GM12892 (cell line): ENCODE results near the gene DGKB.

ENCODE experiments used
- DNase-seq: peaks from one replicate; pipeline ENCODE4 v3.0.0; 2011; ENCODE audit not compliant: insufficient read length
- FAIRE-seq: peaks from 2 replicates; lab custom pipeline; 2011; peaks lifted over from hg19 to GRCh38; lab: Jason Lieb, UNC
- POLR2A ChIP-seq: IDR thresholded peaks from 2 replicates; pipeline ENCODE4 v1.6.1; 2011; ENCODE audit warnings: low read depth, low read length, control low read depth
- POLR2AphosphoS5 ChIP-seq: IDR thresholded peaks from 2 replicates; pipeline ENCODE4 v1.6.1; 2011; ENCODE audit warnings: low read depth, low read length, control low read depth
- TAF1 ChIP-seq: IDR thresholded peaks from 2 replicates; pipeline ENCODE4 v1.6.1; 2011; ENCODE audit warnings: low read depth, mild to moderate bottlenecking, control low read depth, low read length, borderline replicate concordance

Gene DGKB

DNA sequence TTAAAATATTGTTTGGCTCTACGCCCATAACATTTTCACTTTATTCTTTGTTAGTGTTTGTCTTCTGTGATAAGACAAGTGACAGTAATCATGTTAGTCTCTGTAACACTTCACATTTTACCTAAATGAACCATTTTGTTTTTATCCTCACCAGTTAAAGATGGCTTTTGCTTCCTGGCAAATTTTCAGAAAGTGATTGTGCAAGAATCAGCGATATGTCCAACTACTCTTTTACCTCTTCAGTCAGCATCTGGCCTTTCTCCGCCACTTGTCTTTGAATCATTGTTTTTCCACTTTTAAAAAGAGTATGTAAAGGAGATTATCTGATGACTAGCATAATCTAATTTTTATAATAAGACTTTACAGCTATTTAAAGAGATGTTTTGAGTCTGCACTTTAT, 3.5 kb downstream of the DGKB start:
- no peak for TF ChIP-seq TAF1
- TF ChIP-seq POLR2AphosphoS5, result no peak
- TF ChIP-seq POLR2A, result no peak
- FAIRE-seq (no peak), DNase-seq (no peak)

DNA sequence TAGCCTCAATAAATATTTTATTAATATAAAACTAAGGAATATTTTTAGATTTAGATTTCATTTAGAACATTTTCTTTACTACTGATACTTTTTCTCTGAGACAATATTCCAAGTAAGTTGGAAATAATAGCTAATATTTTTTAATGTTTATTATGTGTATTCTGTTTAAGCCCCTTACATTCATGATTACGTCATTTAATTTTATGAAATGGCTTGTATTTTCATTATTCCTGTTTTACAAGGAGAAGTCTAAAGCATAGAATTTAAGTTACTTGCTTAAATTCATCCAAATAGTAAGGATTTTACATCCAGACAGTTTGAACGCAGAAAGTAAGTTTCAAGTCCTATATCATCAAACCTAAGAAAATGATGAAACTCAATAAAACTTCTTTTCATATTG, 6.1 kb downstream of the DGKB start:
- no peak for FAIRE-seq
- DNase-seq, result no peak
- TF ChIP-seq TAF1 (no peak), POLR2AphosphoS5 (no peak), POLR2A (no peak)

- no peak for TF ChIP-seq TAF1
- TF ChIP-seq POLR2AphosphoS5, result no peak
- no peak for TF ChIP-seq POLR2A
- DNase-seq (no peak), FAIRE-seq (no peak)
These were observed 7.7 kb downstream of the DGKB start for GRCh38 chr7:14894826-14895225.

DNA sequence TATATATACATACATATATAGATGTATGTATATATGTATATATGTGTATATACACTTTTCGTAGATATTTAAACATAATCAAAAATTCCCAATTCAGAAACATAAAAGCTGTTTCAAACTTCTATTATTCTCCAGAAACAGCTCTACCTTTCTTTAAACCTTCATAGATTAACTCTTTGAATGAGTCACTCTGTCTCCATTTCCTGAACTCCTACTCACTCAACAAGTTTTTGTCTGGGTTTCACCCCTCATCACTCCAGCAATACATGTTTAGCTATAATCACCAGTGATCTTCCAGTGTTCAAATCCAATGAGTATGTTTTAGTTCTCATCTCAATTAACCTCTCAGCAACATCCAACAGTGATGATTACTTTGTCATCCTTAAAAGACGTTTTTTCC, 9.6 kb downstream of the DGKB start:
- DNase-seq (no peak), FAIRE-seq (no peak)
- TF ChIP-seq POLR2A (no peak), TAF1 (no peak), POLR2AphosphoS5 (no peak)

- DNase-seq, result no peak
- TF ChIP-seq POLR2AphosphoS5 (no peak), TAF1 (no peak), POLR2A (no peak)
- no peak for FAIRE-seq
These were observed 11.3 kb downstream of the DGKB start for GRCh38 chr7:14891289-14891688.

- DNase-seq (no peak), FAIRE-seq (no peak)
- TF ChIP-seq POLR2A (no peak), TAF1 (no peak), POLR2AphosphoS5 (no peak)
These were observed 13.6 kb downstream of the DGKB start for GRCh38 chr7:14888962-14889361.

DNA sequence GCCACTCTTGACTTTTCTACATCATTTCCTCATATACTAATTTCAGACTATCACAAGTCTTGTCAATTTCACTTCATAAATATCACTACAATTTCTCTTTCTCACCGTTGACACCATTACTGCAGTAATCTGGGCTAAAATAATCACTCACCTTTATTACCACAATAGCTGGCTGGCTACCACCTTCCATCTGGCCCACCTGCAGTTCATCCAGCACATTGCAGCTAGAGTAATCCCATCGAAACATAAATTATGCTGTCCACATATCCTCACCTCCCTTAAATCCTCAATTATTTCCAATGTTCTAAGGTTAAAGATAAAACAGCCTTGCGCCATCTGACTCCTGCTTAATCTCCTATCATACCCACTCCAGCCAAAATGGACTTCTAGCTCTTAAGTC, 16.0 kb downstream of the DGKB start:
- no peak for TF ChIP-seq TAF1
- TF ChIP-seq POLR2A, result no peak
- no peak for TF ChIP-seq POLR2AphosphoS5
- DNase-seq, result no peak
- FAIRE-seq, result no peak

- TF ChIP-seq TAF1 (no peak), POLR2A (no peak), POLR2AphosphoS5 (no peak)
- no peak for DNase-seq
- no peak for FAIRE-seq
These were observed 26.5 kb downstream of the DGKB start for GRCh38 chr7:14875941-14876587.

DNA sequence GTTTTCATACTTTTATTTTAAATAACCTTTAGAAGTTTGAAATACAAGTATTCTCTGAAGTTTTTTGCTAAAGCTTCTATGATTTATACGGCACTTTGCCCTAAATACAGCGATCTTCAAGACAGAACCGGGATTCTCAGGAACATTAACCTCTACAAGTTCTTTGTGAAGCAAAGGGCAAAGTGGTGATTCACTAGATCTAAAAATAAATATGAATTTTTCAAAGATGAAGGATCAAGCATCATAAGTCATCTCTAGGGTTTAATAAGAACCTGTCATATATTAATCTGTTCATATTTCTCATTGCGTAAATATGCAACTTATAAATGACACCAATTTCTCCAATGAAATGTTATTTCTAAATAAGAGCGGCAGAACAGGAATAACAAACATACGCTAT, 30.7 kb downstream of the DGKB start:
- TF ChIP-seq POLR2A (no peak), TAF1 (no peak), POLR2AphosphoS5 (no peak)
- FAIRE-seq (no peak), DNase-seq (no peak)

DNA sequence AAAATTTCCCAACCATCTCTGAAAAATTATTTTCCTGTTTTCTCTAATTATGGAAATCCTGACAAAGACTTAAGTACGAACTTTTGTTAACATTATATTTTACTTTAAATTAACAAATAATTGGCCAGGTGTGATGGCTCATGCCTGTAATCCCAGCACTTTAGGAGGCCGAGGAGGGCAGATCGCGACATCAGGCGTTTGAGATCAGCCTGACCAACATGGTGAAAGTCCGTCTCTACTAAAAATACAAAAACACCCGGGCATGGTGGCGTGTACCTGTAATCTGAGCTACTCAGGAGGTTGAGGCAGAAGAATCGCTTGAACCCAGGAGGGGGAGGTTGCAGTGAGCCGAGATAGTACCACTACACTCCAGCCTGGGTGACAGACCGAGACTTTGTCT, 32.2 kb downstream of the DGKB start:
- FAIRE-seq (no peak), DNase-seq (no peak)
- TF ChIP-seq POLR2AphosphoS5 (no peak), POLR2A (no peak)

- TF ChIP-seq POLR2AphosphoS5, result no peak
- no peak for TF ChIP-seq POLR2A
- no peak for TF ChIP-seq TAF1
- no peak for FAIRE-seq
- no peak for DNase-seq
These were observed 33.6 kb downstream of the DGKB start for GRCh38 chr7:14868937-14869336.

- FAIRE-seq (no peak), DNase-seq (no peak)
- TF ChIP-seq POLR2AphosphoS5, result no peak
- TF ChIP-seq POLR2A, result no peak
- no peak for TF ChIP-seq TAF1
These were observed 41.1 kb downstream of the DGKB start for GRCh38 chr7:14861456-14861855.

GRCh38 chr7:14859267-14859666, 43.3 kb downstream of the DGKB start:
- no peak for TF ChIP-seq POLR2A
- TF ChIP-seq POLR2AphosphoS5, result no peak
- TF ChIP-seq TAF1, result no peak
- no peak for FAIRE-seq
- no peak for DNase-seq
